Stimulated activated naive CD8-positive, alpha-beta T cell treated with anti-CD3 and anti-CD28 coated beads, Interleukin-15, amount 100 ng/mL, for 72 hours (primary cell): Measurements from ENCODE around the gene SH3PXD2A.

ENCODE experiments used
- ATAC-seq: fragments of 150-1000 bp; cut with Tn5 transposase; 2 replicates; pipeline ENCODE4 v1.10.0; 2021; ENCODE audit warnings: mild to moderate bottlenecking, moderate library complexity
- DNase-seq, 2 donors: peaks; one replicate each; pipeline ENCODE4 v3.0.0; 2021 to 2022
- H3K27ac Mint-ChIP-seq, 2 donors: one replicate each; pipeline ENCODE4 v1.8.0; 2022; ENCODE audit warnings: mild to moderate bottlenecking in 2 of 2, mixed read lengths in 2 of 2, moderate library complexity in 2 of 2
- H3K27me3 Mint-ChIP-seq: one replicate; pipeline ENCODE4 v1.8.0; 2022; ENCODE audit warnings: mixed read lengths
- H3K4me1 Mint-ChIP-seq: one replicate; pipeline ENCODE4 v1.8.0; 2022; ENCODE audit warnings: mild to moderate bottlenecking, mixed read lengths
- H3K4me3 Mint-ChIP-seq, 2 donors: one replicate each; pipeline ENCODE4 v1.8.0; 2022; ENCODE audit warnings: mild to moderate bottlenecking in 2 of 2, mixed read lengths in 2 of 2, moderate library complexity in 1 of 2
- H3K9me3 Mint-ChIP-seq, 2 donors: one replicate each; pipeline ENCODE4 v1.8.0; 2022; ENCODE audit warnings: mixed read lengths in 2 of 2

SH3PXD2A gene

DNA sequence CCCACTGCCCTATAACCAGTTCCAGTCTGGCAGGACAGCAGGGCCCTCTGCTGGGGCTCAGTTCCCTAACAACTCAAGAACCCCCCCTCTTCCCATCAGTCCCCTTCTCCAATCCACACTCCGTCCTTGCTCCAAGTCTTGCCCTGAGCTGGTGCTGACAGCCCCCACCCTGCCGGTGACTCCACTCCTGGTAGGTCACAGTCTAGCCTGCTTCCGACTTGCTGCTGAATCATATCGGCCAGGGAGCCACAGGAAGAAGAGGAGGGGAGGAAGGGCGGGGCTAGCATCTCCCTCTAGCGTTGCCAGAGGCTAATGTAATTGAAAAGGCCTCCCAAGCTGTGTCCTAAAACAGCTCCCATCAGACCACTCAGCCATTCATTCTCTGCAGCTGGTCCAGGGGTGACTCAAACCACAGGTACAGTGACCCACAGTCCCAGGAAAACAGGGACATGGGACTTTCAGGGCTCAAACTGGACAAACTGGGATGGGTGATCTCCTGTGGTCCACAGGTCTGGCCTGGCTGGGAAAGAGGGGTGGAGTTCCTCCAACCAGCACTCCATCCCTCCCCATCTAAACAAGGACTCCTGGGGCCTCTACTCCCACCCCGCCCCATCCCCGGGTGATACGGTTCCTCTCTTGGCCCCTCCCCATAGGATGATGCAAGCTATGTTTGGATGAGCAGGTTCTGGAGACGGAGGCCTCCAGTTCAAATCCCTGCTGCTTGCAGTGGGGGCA is 158.8 kb downstream of the SH3PXD2A start:
- ATAC-seq = peak; percentile 83
- peak overlapping the region in 1 of 2 donors; percentile 21 for H3K27ac Mint-ChIP-seq
- H3K4me1 Mint-ChIP-seq = peaks cover 37% of the 10 kb centered on the region
- DNase-seq = peak; percentile 61 to 80
- peak overlapping the region; percentile 49 to 66 for H3K4me3 Mint-ChIP-seq
- H3K27me3 Mint-ChIP-seq = peaks cover 15% of the 10 kb centered on the region
- no peaks in the 10 kb centered on the region for H3K9me3 Mint-ChIP-seq

DNA sequence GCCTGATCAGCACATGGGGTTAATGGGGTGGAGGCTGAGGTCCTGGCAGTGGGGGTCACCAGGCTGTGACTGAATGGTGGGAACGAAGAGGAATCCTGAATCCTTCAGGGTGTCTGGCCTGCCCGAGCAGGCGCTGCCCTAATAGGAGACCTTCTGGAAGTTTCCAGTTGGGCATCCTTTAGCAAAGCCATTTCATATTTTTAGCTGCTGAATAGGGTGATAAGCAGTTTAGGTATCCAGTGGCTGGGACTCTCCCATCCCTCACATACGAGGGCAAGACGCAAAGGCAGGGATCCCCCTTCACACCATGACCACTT is 159.3 kb downstream of the SH3PXD2A start:
- peak; percentile 16 for ATAC-seq
- Mint-ChIP-seq H3K27me3 (peaks cover 15% of the 10 kb centered on the region), H3K27ac (no peak overlapping the region)

GRCh38 chr10:103695584-103696005 is 159.8 kb downstream of the SH3PXD2A start:
- H3K27ac Mint-ChIP-seq = no peak overlapping the region
- no peak for DNase-seq

More for the DNA sequence above, 159.3 kb downstream of the SH3PXD2A start:
- H3K9me3 Mint-ChIP-seq = no peaks in the 10 kb centered on the region
- no peak for DNase-seq
- H3K4me1 Mint-ChIP-seq = peaks cover 42% of the 10 kb centered on the region
- peak overlapping the region; percentile 49 to 66 for H3K4me3 Mint-ChIP-seq

GRCh38 chr10:103693812-103694205 is 161.6 kb downstream of the SH3PXD2A start:
- H3K4me3 Mint-ChIP-seq = peak overlapping the region; percentile 83
- H3K9me3 Mint-ChIP-seq = no peaks in the 10 kb centered on the region
- no peak for ATAC-seq
- no peak for DNase-seq
- H3K4me1 Mint-ChIP-seq = peaks cover 49% of the 10 kb centered on the region
- peaks cover 17% of the 10 kb centered on the region for H3K27me3 Mint-ChIP-seq
- H3K27ac Mint-ChIP-seq = no peak overlapping the region

More at GRCh38 chr10:103695584-103696005, 159.8 kb downstream of the SH3PXD2A start:
- peak overlapping the region in 1 of 2 donors; percentile 9 for H3K4me3 Mint-ChIP-seq
- ATAC-seq = no peak
- no peaks in the 10 kb centered on the region for H3K9me3 Mint-ChIP-seq
- peaks cover 15% of the 10 kb centered on the region for H3K27me3 Mint-ChIP-seq
- H3K4me1 Mint-ChIP-seq = peaks cover 47% of the 10 kb centered on the region

- Mint-ChIP-seq H3K4me1 (peaks cover 49% of the 10 kb centered on the region), H3K27ac (no peak overlapping the region), H3K9me3 (no peaks in the 10 kb centered on the region), H3K27me3 (peaks cover 13% of the 10 kb centered on the region), H3K4me3 (peak overlapping the region; percentile 83 to 84)
- peak; percentile 48 for ATAC-seq
- peak in 1 of 2 donors; percentile 47 for DNase-seq
Measured at GRCh38 chr10:103692952-103693811, 162.2 kb downstream of the SH3PXD2A start.

- H3K4me3 Mint-ChIP-seq = peak overlapping the region; percentile 74 to 84
- no peaks in the 10 kb centered on the region for H3K9me3 Mint-ChIP-seq
- H3K27ac Mint-ChIP-seq = no peak overlapping the region
- peaks cover 49% of the 10 kb centered on the region for H3K4me1 Mint-ChIP-seq
- DNase-seq (peak in 1 of 2 donors; percentile 66), ATAC-seq (peak; percentile 61)
- peaks cover 13% of the 10 kb centered on the region for H3K27me3 Mint-ChIP-seq
Measured at GRCh38 chr10:103692436-103692951, 162.9 kb downstream of the SH3PXD2A start.

- H3K27me3 Mint-ChIP-seq = peaks cover 13% of the 10 kb centered on the region
- peak in 1 of 2 donors; percentile 22 for DNase-seq
- H3K9me3 Mint-ChIP-seq = no peaks in the 10 kb centered on the region
- H3K4me3 Mint-ChIP-seq = peak overlapping the region; percentile 74 to 84
- ATAC-seq = peak; percentile 29
- H3K4me1 Mint-ChIP-seq = peaks cover 48% of the 10 kb centered on the region
- no peak overlapping the region for H3K27ac Mint-ChIP-seq
Measured at GRCh38 chr10:103691723-103692435, 163.5 kb downstream of the SH3PXD2A start.

DNA sequence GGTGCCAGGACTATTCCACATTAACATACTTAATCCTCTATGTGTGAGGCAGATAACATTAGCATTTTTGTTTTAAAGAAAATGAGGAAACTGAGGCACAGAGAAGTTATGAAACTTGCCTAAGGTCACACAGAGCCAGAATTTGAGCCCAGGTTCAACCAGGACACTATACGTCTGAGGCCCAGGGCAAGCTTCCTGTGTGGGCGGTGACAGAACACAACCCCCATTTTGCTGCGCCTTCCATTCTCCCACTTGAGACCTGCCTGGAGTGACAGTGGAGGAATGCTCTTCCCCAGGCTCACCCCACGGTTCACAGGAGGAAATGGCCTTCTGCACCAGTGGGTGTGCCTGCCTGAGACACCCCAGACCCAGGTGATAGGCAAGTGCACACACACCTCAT is 164.1 kb downstream of the SH3PXD2A start:
- Mint-ChIP-seq H3K4me1 (peaks cover 42% of the 10 kb centered on the region), H3K4me3 (peak overlapping the region; percentile 64 to 74), H3K9me3 (no peaks in the 10 kb centered on the region), H3K27ac (no peak overlapping the region), H3K27me3 (peaks cover 13% of the 10 kb centered on the region)
- DNase-seq = no peak
- no peak for ATAC-seq

DNA sequence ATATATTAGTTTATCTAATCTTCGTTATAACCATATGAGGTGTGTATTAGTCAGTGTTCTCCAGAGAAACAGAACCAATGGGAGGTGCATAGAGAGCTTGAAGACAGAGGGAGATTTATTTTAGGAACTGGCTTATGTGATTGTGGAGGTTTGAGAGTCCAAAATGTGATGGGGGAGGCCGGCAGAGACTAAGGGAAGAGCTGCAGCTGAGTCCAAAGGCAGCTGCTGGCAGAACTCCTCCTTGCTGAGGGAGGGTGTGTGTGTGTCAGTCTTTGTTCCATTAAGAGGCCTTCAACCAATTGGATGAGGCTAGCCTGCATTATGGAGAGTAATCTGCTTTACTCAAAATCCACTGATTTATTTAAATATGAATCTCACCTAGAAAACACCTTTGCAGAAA is 165.1 kb downstream of the SH3PXD2A start:
- peaks cover 32% of the 10 kb centered on the region for H3K4me1 Mint-ChIP-seq
- DNase-seq = no peak
- H3K27ac Mint-ChIP-seq = no peak overlapping the region
- peaks cover 13% of the 10 kb centered on the region for H3K27me3 Mint-ChIP-seq
- H3K9me3 Mint-ChIP-seq = no peaks in the 10 kb centered on the region
- no peak for ATAC-seq
- no peak overlapping the region for H3K4me3 Mint-ChIP-seq

GRCh38 chr10:103688491-103688890 is 166.9 kb downstream of the SH3PXD2A start:
- Mint-ChIP-seq H3K4me1 (peaks cover 27% of the 10 kb centered on the region), H3K27ac (no peak overlapping the region), H3K9me3 (no peaks in the 10 kb centered on the region), H3K27me3 (peaks cover 10% of the 10 kb centered on the region), H3K4me3 (no peak overlapping the region)
- no peak for ATAC-seq
- DNase-seq = no peak

DNA sequence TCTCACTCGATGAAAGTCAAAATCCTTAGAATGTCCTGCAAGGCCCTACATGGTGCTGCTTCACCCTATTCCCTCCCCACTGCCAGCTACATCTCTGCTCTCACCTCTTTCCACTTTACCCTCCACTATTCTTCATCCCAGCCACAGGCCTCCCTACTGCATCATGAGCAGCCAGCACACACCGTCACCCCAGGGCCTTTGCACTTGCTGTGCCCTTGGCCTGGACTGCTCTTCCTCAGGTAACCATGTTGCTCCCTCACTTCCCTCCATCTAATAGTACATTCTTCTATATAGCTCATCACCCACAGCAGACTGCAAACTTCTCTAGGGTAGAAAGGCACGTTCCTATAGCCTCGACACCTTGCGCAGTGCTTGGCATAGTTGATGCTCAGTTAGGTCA is 167.7 kb downstream of the SH3PXD2A start:
- Mint-ChIP-seq H3K4me3 (no peak overlapping the region), H3K9me3 (no peaks in the 10 kb centered on the region), H3K27me3 (peaks cover 6% of the 10 kb centered on the region), H3K27ac (no peak overlapping the region), H3K4me1 (peaks cover 23% of the 10 kb centered on the region)
- no peak for DNase-seq
- ATAC-seq = no peak

GRCh38 chr10:103687172-103687571 is 168.2 kb downstream of the SH3PXD2A start:
- H3K4me1 Mint-ChIP-seq = peaks cover 18% of the 10 kb centered on the region
- ATAC-seq (no peak), DNase-seq (no peak)
- H3K9me3 Mint-ChIP-seq = no peaks in the 10 kb centered on the region
- H3K4me3 Mint-ChIP-seq = no peak overlapping the region
- no peak overlapping the region for H3K27ac Mint-ChIP-seq
- H3K27me3 Mint-ChIP-seq = peaks cover 6% of the 10 kb centered on the region

- ATAC-seq = peak; percentile 87
- Mint-ChIP-seq H3K4me1 (peaks cover 7% of the 10 kb centered on the region), H3K9me3 (no peaks in the 10 kb centered on the region), H3K27ac (no peak overlapping the region), H3K27me3 (peaks cover 6% of the 10 kb centered on the region), H3K4me3 (no peak overlapping the region)
- peak; percentile 70 to 73 for DNase-seq
Measured at GRCh38 chr10:103685880-103686669, 169.3 kb downstream of the SH3PXD2A start.

DNA sequence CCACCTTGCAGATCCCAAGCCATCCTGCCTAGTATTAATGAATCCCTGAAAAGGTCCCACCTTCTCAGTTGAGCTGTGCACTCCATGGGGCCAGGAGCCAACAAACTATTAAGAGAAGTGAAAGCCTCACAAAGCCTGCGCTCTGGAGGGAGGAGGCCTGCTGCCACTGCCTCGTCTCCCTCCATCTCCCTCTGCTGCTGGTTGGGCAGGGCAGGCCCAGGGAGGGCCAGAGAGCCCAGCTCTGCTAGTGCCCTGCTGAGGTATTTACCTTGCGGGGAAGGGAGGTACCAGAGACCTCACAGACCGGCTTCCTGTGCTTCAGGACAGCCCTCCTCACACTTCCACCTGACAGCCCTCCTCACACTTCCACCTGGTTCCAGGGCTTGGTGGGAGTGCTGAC is 171.5 kb downstream of the SH3PXD2A start:
- ATAC-seq (no peak), DNase-seq (no peak)
- Mint-ChIP-seq H3K4me1 (peaks cover 7% of the 10 kb centered on the region), H3K4me3 (no peak overlapping the region), H3K27ac (no peak overlapping the region), H3K9me3 (no peaks in the 10 kb centered on the region), H3K27me3 (no peaks in the 10 kb centered on the region)

GRCh38 chr10:103682631-103683030 is 172.7 kb downstream of the SH3PXD2A start:
- no peaks in the 10 kb centered on the region for H3K9me3 Mint-ChIP-seq
- H3K27me3 Mint-ChIP-seq = no peaks in the 10 kb centered on the region

More at GRCh38 chr10:103682631-103683030, 172.7 kb downstream of the SH3PXD2A start:
- DNase-seq (no peak), ATAC-seq (no peak)
- H3K4me3 Mint-ChIP-seq = no peak overlapping the region
- H3K4me1 Mint-ChIP-seq = peaks cover 19% of the 10 kb centered on the region
- H3K27ac Mint-ChIP-seq = no peak overlapping the region
